IPS-18a (cell line): ENCODE results near the gene TMCC3.
"Not testable (repeated sequence)": the region's sequence is repeated elsewhere in the genome, so short reads cannot be mapped to it uniquely, and the experiment has no call there.

Experiments used
- H3K27ac ChIP-seq: one replicate; pipeline ENCODE4 v1.5.1; 2013; ENCODE audit warnings: low read length
- H3K27me3 ChIP-seq: one replicate; pipeline ENCODE4 v1.6.1; 2013; ENCODE audit warnings: mild to moderate bottlenecking, low read length; ENCODE audit not compliant: control insufficient read depth, insufficient read depth
- H3K36me3 ChIP-seq: one replicate; pipeline ENCODE4 v1.6.1; 2013; ENCODE audit warnings: low read depth, low read length; ENCODE audit not compliant: control insufficient read depth
- H3K4me1 ChIP-seq: one replicate; pipeline ENCODE4 v1.6.1; 2013; ENCODE audit warnings: low read depth, low read length; ENCODE audit not compliant: control insufficient read depth
- H3K4me3 ChIP-seq: one replicate; pipeline ENCODE4 v1.5.1; 2013; ENCODE audit warnings: low read length
- H3K9ac ChIP-seq: one replicate; pipeline ENCODE4 v1.6.1; 2013; ENCODE audit warnings: mild to moderate bottlenecking, low read length, moderate library complexity
- H3K9me3 ChIP-seq: one replicate; pipeline ENCODE4 v1.6.1; 2013; ENCODE audit warnings: low read depth, low read length; ENCODE audit not compliant: control insufficient read depth

TMCC3 gene

DNA sequence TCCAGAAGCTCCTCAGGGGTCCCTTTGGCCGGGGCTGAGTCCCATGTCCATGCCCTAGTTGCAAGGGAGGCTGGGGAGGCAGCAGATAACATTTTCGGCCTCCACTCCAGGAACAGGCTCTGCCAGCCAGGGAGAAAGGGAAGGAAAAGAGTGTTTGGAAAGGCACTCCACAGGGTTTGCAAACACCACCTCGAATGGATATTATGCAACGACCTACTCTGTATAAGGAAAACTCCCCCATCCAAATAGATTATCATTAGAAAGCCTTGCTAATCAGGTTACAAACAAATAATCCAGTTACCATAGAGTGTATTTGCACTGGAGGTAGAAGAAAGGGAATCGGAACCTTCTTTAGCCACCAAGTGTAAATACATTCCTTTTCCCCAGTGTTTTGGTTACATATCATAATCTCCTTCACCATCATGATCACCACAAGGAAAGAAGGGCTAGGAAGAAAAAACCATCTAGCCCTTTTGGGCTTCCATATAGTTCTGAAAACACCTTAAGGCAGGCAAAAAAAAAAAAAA is 40.4 kb downstream of the TMCC3 start:
- Histone ChIP-seq H3K36me3 (no peaks in the 10 kb centered on the region), H3K4me1 (peaks cover 10% of the 10 kb centered on the region), H3K27ac (no peak overlapping the region), H3K9me3 (no peaks in the 10 kb centered on the region), H3K4me3 (no peak overlapping the region), H3K9ac (no peak overlapping the region), H3K27me3 (no peaks in the 10 kb centered on the region)

- H3K4me3 ChIP-seq, H3K27me3 ChIP-seq, H3K9me3 ChIP-seq, H3K4me1 ChIP-seq, H3K27ac ChIP-seq, H3K9ac ChIP-seq, H3K36me3 ChIP-seq: not testable (repeated sequence)
These were observed 43.5 kb downstream of the TMCC3 start for GRCh38 chr12:94606810-94607209.

GRCh38 chr12:94604366-94604698 is 46.0 kb downstream of the TMCC3 start:
- Histone ChIP-seq H3K9ac (no peak overlapping the region), H3K36me3 (no peaks in the 10 kb centered on the region), H3K4me1 (no peaks in the 10 kb centered on the region), H3K27me3 (no peaks in the 10 kb centered on the region), H3K4me3 (no peak overlapping the region), H3K9me3 (no peaks in the 10 kb centered on the region), H3K27ac (no peak overlapping the region)

- H3K27me3 ChIP-seq, result no peaks in the 10 kb centered on the region
- H3K36me3 ChIP-seq, result no peaks in the 10 kb centered on the region
- no peak overlapping the region for H3K9ac ChIP-seq
- H3K9me3 ChIP-seq, result no peaks in the 10 kb centered on the region
- H3K4me3 ChIP-seq, result no peak overlapping the region
- no peaks in the 10 kb centered on the region for H3K4me1 ChIP-seq
- no peak overlapping the region for H3K27ac ChIP-seq
These were observed 46.7 kb downstream of the TMCC3 start for GRCh38 chr12:94603434-94604365.

- Histone ChIP-seq H3K9ac (no peak overlapping the region), H3K27me3 (no peaks in the 10 kb centered on the region)
These were observed 48.3 kb downstream of the TMCC3 start for GRCh38 chr12:94602024-94602423.

DNA sequence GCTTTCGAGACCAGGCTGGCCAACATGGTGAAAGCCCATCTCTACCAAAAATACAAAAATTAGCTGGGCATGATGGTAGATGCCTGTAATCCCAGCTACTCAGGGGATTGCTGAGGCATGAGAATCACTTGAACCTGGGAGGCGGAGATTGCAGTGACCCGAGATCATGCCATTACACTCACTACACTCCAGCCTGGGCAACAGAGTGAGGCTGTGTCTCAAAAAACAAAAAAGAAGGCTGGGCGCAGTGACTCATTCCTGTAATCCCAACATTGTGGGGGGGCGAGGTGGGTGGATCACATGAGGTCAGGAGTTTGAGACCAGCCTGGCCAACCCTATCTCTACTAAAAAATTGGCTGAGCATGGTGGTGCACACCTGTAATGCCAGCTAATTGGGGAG is 49.0 kb downstream of the TMCC3 start:
- H3K27ac ChIP-seq, H3K4me3 ChIP-seq, H3K36me3 ChIP-seq, H3K9me3 ChIP-seq, H3K27me3 ChIP-seq, H3K9ac ChIP-seq, H3K4me1 ChIP-seq: not testable (repeated sequence)

More at GRCh38 chr12:94602024-94602423, 48.3 kb downstream of the TMCC3 start:
- no peaks in the 10 kb centered on the region for H3K4me1 ChIP-seq
- no peaks in the 10 kb centered on the region for H3K36me3 ChIP-seq
- H3K4me3 ChIP-seq, result no peak overlapping the region
- no peak overlapping the region for H3K27ac ChIP-seq
- no peaks in the 10 kb centered on the region for H3K9me3 ChIP-seq

GRCh38 chr12:94599189-94599588 is 51.2 kb downstream of the TMCC3 start:
- Histone ChIP-seq H3K27ac (no peak overlapping the region), H3K36me3 (no peaks in the 10 kb centered on the region), H3K4me1 (no peaks in the 10 kb centered on the region), H3K27me3 (no peaks in the 10 kb centered on the region), H3K9ac (no peak overlapping the region), H3K4me3 (no peak overlapping the region), H3K9me3 (no peaks in the 10 kb centered on the region)

GRCh38 chr12:94597268-94597667 is 53.1 kb downstream of the TMCC3 start:
- no peak overlapping the region for H3K27ac ChIP-seq
- no peak overlapping the region for H3K4me3 ChIP-seq
- H3K27me3 ChIP-seq, result no peaks in the 10 kb centered on the region
- no peak overlapping the region for H3K9ac ChIP-seq
- no peaks in the 10 kb centered on the region for H3K9me3 ChIP-seq
- no peaks in the 10 kb centered on the region for H3K4me1 ChIP-seq
- no peaks in the 10 kb centered on the region for H3K36me3 ChIP-seq

GRCh38 chr12:94596596-94596995 is 53.8 kb downstream of the TMCC3 start:
- Histone ChIP-seq H3K9ac (no peak overlapping the region), H3K36me3 (no peaks in the 10 kb centered on the region), H3K27ac (no peak overlapping the region), H3K4me3 (no peak overlapping the region), H3K27me3 (no peaks in the 10 kb centered on the region), H3K4me1 (no peaks in the 10 kb centered on the region), H3K9me3 (no peaks in the 10 kb centered on the region)

DNA sequence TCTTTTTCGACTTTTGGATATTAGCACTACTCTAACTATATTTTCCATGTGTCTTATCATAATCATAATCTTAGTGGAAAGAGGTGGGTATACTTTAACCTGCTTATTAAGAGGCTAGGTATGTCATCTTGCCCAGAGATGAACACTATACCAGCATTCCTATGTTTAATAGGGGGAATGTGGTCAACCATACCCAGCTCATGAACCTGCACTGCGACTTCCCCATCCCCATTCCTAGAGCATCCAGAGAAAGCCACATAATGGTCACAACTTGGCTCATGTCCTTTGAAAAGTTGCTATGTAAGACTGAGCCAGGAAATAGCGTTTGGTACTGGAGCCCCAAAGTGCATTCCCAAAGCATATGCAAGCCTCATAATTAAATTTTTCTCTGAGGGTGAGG is 55.2 kb downstream of the TMCC3 start:
- Histone ChIP-seq H3K9ac (no peak overlapping the region), H3K9me3 (no peaks in the 10 kb centered on the region), H3K4me3 (no peak overlapping the region), H3K4me1 (peaks cover 6% of the 10 kb centered on the region), H3K27ac (no peak overlapping the region), H3K27me3 (no peaks in the 10 kb centered on the region), H3K36me3 (no peaks in the 10 kb centered on the region)

DNA sequence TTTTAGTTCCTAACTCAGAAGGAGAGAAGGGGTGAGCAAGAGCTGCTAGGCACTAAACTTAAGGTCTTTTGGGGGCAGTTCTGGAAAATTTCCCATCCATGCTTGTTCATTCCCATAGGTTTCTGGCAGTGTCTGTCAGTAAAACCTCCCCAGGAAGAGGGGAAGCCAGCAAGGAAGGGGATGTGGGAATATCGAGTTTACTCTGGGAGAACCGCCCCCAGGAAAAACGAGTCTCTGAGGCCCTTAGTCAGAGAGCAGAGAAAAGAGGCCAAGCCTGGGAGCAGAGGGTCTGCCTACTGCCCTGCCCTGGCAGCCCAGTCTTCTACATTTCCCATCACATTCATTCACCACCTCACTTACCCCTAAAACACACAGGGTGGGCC is 55.9 kb downstream of the TMCC3 start:
- no peak overlapping the region for H3K4me3 ChIP-seq
- no peaks in the 10 kb centered on the region for H3K36me3 ChIP-seq
- no peaks in the 10 kb centered on the region for H3K27me3 ChIP-seq
- no peaks in the 10 kb centered on the region for H3K9me3 ChIP-seq
- no peak overlapping the region for H3K27ac ChIP-seq
- H3K9ac ChIP-seq, result no peak overlapping the region
- H3K4me1 ChIP-seq, result peaks cover 6% of the 10 kb centered on the region

- Histone ChIP-seq H3K27me3 (no peaks in the 10 kb centered on the region), H3K36me3 (no peaks in the 10 kb centered on the region), H3K9ac (no peak overlapping the region), H3K4me3 (no peak overlapping the region), H3K4me1 (peaks cover 6% of the 10 kb centered on the region), H3K9me3 (no peaks in the 10 kb centered on the region), H3K27ac (no peak overlapping the region)
These were observed 56.4 kb downstream of the TMCC3 start for GRCh38 chr12:94593822-94594442.
